ENCODE data around the gene SERPINB4. TPM values are rescaled to one million over a fixed set of nuclear protein-coding genes. Genes with fewer than 3 reads are reported as not detected.

The SERPINB4 gene
- total RNA-seq (2022; extraction: Qiagen RNA extraction) = 0.05 to 0.18 TPM (median 0.14 TPM) in 5 replicates

DNA sequence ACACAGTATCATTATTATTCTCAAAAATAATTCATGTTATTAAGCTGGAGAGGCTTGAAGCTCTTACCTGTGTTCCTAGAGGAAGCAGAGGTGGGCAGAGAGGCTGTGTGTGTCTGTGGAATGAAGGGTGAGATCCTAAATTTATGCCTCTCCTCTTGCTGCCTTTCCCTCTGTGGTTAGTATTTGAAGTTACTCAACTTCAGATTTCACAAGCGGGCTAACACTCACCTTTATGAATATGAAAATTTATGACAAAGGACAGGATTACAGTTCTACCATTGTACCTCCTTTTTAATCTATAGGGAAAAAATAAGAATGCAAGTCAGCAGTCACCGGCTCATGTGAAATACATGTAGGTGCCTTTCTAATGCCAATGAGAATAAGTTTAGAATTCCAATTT, at the start of gene SERPINB4:
TSS of gene SERPINB4 (minus strand) at position 115 of the 400 bp plus-strand sequence. CDS start 679 bp downstream, outside the sequence.

DNA sequence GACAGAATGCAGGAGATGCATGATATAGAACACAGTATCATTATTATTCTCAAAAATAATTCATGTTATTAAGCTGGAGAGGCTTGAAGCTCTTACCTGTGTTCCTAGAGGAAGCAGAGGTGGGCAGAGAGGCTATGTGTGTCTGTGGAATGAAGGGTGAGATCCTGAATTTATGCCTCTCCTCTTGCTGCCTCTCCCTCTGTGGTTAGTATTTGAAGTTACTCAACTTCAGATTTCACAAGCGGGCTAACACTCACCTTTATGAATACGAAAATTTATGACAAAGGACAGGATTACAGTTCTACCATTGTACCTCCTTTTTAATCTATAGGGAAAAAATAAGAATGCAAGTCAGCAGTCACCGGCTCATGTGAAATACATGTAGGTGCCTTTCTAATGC, 17.7 kb upstream of the SERPINB4 start, which contains the start of gene SERPINB3:
TSS of gene SERPINB3 (minus strand) at position 144 of the 400 bp plus-strand sequence. CDS start 677 bp downstream, outside the sequence.

Other genes starting within 250 kb of the SERPINB4 start
- 20.1 to 24.9 TPM (median 21.0 TPM) in 5 replicates for gene VPS4B, start 221.8 kb downstream of the SERPINB4 start, total RNA-seq (2022; extraction: Qiagen RNA extraction)
- gene SERPINB5, start 167.3 kb downstream of the SERPINB4 start, total RNA-seq (2022; extraction: Qiagen RNA extraction) = 0.05 to 0.30 TPM (median 0.09 TPM) in 5 replicates
- not detected in 5 replicates for gene SERPINB12, start 101.9 kb downstream of the SERPINB4 start, total RNA-seq (2022; extraction: Qiagen RNA extraction)
- not detected in 5 replicates for gene SERPINB13, start 56.9 kb downstream of the SERPINB4 start, total RNA-seq (2022; extraction: Qiagen RNA extraction)
- 0.06 to 0.16 TPM (median 0.10 TPM) in 5 replicates for gene SERPINB3, start 17.6 kb upstream of the SERPINB4 start, total RNA-seq (2022; extraction: Qiagen RNA extraction)
- 0.08 to 0.22 TPM in 2 of 5 replicates, not detected in the others for gene SERPINB11, start 58.7 kb upstream of the SERPINB4 start, total RNA-seq (2022; extraction: Qiagen RNA extraction)
- 1.5 to 2.3 TPM (median 2.0 TPM) in 5 replicates for gene SERPINB7, start 131.2 kb upstream of the SERPINB4 start, total RNA-seq (2022; extraction: Qiagen RNA extraction)
- gene SERPINB2, start 243.4 kb upstream of the SERPINB4 start, total RNA-seq (2022; extraction: Qiagen RNA extraction) = 0.06 to 0.11 TPM (median 0.07 TPM) in 3 of 5 replicates, not detected in the others

Data from A549 treated with dexamethasone at 1 μM for 4 hours (cell line).